Fibroblast of gingiva (primary cell): ENCODE data around the gene TREH.
"Not testable (repeated sequence)": the region's sequence is repeated elsewhere in the genome, so short reads cannot be mapped to it uniquely, and the experiment has no call there.

ENCODE experiments used
- DNase-seq: peaks from one replicate; pipeline ENCODE4 v3.0.0-alpha.2; 2011; ENCODE audit warnings: low read depth

Gene TREH

DNA sequence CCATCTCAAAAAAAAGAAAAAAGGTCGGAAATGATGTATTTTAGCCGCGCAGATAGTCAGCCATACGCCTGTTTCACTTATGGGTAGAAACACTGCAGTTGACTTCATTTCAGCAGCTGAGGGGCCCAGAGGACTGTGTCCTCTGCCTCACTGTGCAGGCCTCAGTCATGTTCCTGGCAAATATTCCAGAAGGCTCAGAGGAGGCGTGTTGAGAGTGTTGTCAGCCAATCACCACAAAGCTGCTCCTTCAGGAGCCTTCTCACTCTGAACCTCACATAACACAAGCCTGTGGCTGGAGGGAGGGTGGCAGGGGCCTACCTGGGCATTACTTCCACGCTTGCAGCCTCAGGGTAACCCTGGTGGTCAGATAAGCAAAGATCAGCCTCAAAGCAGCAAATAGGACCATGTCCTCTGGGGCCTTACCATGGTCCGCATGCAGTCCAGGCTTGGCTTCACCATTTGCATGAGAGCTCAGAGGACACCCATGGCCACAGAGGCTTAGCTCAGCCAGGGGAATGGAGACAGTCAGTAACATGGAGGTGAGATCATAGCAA, 17.3 kb upstream of the TREH start:
- DNase-seq = no peak

DNA sequence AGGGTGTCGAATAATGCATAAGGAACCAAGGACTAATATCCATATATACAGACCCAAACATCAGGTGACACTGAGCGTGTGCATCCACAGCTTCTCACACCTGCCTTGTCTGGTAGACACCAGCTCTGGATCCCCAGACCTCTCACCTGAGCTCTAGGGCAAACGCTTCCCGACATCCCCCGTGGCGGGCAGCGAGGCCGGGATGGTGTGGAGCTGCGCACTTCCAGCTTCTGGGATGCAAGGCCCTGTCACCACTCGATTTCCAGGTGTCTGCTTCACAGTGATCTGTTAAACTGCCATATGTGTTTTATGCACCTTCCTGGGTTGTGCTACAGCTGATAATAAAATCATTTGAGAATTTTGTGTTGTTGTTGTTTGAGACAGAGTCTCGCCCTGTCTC, 15.3 kb upstream of the TREH start:
- no peak for DNase-seq

DNA sequence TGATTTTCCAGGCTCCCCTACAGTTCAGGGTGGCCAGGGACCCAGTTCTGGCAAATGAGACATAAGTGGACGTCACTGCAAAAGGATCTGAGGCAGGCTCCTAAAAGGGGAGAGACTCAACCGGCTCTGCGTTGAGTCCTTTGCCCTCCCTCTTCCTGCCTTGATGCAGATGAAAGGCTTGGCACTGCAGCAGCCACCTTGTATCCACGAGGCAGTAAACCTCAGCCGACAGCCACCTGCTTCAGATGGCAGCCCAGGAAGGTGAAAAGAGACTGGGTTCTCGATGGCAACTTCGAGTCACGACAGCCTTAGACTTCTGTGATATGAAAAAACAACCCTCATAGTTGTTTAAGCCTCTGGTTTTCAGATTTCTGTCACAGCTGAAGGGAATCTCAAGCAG, 14.7 kb upstream of the TREH start:
- no peak for DNase-seq

DNA sequence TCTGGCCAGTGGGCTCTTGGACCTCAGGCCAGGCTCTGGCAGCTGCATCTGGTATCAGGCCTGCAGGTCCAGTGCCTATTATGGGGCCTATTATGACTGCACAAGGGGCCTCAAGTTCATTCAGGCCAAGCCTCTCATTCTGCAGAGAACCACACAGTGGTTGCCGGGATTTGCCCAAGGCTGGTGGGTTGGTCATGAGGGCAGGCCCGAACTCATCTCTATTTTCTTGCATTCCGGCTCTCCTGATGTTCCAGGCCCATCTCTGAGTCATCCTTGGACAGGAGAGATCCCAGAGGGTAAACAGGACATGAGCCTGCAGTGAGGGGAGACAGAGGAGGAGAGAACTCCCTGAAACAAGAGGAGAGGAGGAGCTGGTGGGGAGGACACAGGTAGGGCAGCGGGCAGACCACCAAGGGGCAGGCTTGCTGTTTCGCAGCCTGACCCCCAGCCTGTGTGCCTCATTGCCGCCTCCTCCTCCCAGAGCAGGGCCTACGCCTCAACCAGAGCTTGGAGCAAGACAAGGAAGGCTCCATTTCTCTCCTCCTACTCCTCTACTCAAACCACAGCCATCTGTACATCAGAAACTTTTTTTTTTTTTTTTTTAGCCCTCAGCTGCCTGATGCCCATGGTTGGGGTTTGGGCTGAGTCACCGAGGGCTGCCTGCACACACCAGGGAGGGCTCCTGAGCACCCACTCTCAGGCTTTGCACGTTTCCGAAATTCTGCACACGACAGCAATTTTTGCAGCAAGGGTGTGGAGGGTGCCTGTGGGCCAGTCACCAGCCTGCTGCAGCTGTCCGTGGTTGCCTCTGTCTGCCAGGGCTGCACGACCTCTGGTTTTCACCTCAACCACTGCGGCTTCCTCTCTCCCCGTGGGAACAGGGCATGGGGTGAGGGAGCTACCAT, 12.7 kb upstream of the TREH start:
- DNase-seq = no peak

DNA sequence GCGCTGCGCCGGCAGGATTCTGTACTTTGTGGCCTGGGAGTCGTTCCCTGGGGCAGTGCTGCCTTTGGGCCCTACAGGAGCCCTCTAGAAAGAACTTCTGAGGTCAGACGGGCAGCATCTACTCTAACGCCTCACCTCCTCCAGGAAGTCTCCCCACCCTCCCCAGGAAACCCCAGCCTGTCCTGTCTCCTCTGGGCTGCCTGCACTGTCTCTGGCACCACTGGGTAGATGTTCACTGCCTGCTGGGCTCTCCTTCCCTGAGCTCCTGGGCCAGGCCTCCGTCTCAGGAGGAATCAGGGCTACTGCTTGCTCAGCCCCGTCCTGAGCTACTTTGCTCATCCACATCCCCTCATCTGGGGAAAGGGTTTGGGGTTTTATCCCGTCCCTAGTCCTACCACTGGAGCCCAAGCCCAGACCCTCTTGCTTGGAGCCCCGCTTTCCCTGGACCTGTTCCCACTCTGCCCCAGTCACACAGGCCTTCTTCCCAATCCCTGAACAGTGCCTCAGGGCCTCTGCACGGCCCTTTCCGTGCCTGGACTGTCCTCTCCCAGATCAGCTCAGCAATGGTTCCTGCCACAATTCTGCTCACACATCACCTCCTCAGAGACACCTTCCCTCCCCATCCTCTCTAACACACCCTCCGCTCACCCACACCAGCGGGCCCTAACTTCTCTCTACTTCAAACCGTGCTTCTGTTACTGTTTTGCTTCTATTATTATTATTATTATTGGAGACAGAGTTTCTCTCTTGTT, 11.3 kb upstream of the TREH start:
- DNase-seq = no peak

DNA sequence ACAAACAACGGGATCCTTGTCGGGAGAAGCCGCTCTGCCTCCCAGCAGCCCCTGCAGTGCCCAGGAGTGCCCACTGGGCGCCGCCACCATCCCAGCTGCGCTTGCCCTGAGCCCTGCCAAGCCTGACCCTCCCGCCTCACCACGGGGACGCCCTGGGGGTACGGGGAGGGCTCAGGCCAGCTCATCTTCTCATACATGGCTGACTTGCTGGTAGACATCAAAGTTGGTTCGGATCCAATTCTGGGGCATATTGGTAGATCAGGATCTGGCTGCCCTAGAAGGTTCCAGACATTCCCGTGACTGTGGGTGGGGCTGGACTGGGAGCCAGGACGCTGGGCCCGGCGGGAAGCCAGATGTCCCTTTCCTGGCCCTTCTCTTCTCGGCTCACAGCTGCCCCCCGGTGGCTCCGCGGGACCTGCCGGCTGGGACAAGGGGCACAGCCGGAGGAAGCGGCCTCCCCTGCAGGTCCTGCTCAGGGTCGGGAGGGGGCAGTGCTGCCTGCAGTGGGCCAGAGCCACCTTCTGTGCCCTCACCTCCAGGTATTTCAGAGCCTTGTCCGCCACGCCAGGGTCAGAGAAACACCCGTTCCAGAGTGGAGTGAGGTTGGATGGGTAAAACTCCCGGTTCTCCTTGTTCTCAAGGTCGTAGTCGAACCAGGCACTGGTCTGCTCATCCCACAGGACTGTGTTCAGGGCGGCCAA, 10.6 kb upstream of the TREH start:
- DNase-seq = peak; percentile 93

DNA sequence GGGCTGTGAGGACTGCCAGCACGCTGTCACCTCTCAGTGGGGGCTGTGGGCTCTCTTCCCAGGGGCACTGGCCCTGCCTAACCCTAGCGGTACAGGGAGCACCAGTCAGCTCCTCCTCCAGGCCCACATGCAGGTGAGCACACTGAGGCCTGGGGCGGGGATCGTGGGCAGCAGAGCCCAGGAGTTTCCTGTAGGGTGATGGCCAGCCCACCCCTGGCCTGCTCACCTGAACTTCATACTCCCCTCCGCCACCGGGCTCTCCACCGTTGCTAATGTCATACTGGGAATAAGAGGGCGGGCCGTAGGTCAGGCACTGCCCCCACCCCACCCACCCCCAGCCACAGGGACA, 10.0 kb upstream of the TREH start:
- DNase-seq = no peak

DNA sequence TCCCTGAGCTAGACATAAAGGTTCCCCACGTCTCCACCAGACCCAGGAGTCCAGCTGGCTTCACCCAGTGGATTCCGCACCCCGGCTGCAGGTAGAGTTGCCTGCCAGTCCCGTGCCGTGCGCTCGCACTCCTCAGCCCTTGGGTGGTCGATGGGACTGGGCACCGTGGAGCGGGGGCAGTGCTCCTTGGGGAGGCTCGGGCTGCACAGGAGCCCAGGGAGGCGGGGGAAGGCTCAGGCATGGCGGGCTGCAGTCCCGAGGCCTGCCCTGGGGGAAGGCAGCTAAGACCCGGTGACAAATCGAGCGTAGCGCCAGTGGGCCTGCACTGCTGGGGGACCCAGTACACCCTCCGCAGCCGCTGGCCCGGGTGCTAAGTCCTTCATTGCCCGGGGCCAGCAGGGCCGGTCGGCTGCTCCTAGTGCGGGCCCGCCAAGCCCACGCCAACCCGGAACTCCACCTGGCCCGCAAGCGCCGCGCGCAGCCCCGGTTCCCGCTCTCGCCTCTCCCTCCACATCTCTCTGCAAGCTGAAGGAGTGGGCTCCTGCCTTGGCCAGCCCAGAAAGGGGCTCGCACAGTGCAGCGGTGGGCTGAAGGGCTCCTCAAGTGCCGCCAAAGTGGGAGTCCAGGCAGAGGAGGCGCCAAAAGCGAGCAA, 9.5 kb upstream of the TREH start:
- no peak for DNase-seq

DNA sequence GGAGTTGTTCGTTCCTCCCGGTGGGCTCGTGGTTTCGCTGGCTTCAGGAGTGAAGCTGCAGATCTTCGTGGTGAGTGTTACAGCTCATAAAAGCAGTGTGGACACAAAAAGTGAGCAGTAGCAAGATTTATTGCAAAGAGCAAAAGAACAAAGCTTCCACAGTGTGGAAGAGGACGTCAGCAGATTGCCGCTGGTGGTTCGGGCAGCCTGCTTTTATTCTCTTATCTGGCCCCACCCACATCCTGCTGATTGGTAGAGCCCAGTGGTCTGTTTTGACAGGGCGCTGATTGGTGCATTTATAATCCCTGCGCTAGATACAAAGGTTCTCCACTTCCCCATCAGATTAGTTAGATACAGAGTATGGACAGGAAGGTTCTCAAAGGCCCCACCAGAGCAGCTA, 8.9 kb upstream of the TREH start:
- not testable (repeated sequence) for DNase-seq

DNA sequence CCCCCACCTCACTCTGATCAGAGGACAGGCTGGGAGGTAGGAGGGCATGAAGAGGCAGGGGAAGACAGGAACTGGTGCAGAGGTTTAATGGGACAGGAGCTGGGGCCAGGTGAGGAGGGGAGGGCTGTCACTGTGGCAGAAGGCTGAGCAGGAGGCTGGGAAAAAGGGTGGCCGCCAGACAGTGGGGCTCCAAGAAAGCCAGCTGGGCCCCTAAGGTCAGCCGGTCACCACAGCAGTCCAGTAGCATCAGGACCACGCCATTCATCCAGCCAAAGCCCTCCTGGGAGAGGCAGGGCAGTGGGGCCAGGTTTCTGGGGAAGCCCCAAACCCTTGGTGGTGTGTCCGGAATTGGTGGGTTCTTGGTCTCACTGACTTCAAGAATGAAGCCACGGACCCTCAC, 8.5 kb upstream of the TREH start:
- no peak for DNase-seq

DNA sequence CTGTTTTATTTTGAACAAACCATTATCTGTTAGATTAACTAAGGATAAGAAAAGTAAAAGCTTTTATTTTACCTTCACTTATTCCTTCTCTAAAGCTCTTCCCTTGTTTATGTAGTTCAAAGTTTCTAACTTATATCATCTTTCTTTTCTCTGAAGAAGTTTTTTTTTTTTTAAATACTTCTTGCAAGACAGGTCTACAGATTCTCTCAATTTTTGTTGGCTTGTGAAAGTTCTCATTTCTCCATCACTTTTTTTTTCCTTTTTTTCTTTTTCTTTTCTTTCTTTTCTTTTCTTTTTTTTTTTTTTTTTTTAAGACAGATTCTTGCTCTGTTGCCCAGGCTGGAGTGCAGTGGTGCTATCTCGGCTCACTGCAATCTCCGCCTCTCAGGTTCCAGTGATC, 4.7 kb upstream of the TREH start:
- no peak for DNase-seq

DNA sequence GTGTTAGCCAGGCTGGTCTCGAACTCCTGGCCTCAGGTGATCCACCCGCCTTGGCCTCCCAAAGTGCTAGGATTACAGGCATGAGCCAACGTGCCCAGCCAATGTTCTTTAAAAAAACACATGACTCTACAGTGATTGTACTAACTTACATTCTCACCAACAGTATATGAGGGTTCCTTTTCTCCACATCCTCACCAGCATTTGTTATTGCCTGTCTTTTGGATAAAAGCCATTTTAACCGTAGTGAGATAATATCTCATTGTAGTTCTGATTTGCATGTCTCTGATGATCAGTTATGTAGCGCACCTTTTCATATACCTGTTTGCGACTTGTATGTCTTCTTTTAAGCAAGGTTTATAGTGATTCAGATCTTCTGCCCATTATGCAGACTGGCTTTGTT, 3.5 kb upstream of the TREH start:
- not testable (repeated sequence) for DNase-seq

DNA sequence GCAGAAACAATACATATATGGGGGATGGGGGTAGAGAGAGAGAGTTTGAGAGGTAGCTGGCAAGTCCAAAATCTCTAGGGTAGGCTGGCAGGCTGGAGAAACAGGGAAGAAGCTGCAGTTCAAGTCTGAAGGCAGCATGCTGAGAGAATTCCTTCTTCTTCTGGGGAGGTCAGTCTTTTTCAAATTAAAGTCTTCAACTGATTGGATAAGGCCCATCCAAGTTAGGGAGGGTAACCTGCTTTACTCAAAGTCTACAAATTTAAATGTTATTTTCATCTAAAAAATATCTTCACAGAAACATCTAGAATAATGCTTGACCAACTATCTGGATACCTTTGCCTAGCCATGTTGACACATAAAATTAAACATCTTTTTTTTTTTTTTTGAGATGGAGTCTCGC, 2.9 kb upstream of the TREH start:
- no peak for DNase-seq

DNA sequence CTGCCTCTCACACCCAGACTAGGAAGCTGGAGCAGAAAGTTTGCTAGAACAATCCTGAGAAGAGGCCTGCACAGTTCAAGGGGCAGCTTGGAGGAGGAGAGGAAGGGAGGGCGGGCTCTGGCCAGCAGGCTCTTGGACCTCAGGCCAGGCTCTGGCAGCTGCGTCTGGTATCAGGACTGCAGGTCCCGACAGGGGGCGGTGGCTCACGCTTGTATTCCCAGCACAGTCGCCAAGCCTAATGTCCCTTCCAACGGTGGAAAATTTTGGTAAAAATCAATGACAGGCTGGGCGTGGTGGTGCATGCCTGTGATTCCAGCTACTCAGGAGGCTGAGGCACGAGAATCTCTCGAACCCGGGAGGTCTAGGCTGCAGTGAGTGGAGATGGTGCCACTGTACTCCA, 542 bp downstream of the TREH start:
- not testable (repeated sequence) for DNase-seq

DNA sequence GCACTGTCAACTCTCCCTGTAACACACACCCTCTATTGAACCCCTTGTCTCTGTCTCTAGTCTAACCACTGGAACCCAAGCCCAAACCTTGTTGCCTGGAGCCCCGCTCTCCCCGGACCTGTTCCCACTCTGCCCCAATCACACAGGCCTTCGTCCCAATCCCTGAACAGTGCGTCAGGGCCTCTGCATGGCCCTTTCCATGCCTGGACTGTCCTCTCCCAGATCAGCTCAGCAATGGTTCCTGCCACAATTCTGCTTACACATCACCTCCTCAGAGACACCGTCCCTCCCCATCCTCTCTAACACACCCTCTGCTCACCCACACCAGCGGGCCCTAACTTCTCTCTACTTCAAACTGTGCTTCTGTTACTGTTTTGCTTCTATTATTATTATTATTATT, 1.5 kb downstream of the TREH start:
- no peak for DNase-seq

DNA sequence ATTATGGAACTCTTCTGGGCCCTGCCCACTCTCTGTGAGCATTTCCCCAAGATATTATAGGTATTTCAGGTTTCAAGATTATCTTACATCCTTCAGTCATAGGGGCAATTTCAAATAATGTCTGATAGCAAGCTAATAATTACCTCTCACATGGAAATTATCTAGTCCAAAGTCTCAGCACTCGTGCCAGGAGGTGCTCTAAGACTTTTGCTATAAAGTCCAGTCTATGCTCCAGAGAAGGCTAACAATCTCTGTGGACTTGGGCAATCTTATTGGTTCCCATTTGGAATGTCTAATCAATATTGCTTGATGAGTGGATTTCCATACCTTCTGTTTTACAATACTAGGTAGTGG, 5.4 kb downstream of the TREH start:
- no peak for DNase-seq

DNA sequence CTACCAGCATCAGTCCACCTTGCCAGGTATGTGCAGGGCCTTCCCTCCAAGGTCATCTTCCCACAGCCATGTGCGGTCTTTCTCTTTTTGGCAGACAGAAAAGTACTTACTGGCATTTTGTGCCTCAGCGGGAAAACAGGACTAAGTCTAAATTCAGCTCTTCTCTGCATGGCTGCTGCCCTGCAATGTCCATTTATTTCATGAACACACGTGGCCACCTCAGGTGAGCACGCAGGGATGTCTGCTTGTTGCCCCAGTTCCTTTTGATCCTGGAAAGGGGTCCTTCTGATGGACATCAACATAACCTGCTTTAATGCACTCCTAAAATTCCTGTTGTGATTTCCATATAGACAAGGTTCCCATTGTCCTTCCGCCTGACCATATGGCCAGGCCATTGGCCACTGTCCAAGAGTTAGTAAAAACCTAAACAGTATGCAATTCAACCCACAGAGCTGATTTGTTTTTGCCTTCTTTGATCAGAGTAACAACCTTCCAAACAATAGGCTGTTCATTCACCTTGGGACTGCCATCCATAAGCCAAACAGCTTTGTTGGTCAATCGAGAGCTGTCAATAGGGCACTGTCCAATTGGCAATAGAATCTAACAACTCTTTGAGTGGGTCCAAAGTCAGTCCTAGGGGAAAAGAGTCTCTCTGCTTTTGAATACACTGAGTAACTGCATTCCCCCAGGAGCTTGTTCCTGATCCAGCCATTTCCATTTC, 5.9 kb downstream of the TREH start:
- DNase-seq = no peak

DNA sequence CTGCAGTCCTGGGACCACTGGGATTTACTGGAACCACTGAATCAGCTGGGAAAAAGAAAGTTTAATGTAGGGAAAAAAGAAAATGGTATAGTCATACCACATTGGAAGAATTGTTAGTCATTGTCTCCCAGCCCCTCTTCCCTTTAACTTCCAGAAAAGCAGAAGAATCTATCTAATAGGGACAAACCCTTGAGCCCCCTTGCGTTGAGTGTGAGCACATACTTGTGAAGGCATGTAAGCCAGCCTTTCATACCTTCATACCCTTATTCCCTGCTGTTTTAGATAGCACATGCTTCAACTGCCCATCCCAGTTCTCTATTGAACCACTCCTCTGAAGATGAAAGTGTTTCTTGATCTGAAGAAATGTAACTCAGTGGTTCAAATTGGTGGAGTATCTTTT, 6.6 kb downstream of the TREH start:
- no peak for DNase-seq

DNA sequence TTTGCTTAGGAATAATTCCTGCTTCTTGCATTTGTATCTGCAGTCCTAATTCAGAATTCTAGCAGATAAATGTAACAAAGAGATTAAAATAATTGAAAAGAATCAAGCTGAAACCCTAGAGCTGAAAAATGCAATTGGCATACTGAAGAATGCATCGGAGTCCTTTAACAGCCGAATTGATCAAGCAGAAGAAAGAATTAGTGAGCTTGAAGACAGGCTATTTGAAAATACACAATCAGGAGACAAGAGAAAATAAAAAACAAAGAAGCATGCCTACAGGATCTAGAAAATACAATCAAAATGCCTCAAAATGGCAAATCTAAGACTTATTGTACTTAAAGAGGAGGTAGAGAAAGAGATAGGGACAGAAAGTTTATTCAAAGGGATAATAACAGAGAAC, 8.2 kb downstream of the TREH start:
- DNase-seq = no peak

DNA sequence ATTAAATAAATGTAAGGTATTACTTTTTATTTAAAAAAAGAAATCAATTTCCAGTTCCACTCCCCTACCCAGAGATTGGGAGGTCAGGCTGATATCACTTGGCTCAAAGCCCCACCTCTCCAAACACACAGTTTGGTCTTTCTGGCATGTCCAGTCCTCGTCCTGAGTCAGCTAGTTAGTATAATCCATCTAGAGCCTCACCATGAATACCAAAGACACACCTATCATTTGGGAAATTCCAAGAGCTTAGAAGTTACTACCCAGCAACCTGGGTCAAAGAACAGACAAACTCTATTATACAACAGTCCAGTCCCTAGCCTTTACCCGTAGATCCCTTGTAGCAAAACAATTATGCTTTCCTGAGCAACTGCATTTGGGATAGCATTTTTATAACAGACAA, 9.4 kb downstream of the TREH start:
- no peak for DNase-seq

DNA sequence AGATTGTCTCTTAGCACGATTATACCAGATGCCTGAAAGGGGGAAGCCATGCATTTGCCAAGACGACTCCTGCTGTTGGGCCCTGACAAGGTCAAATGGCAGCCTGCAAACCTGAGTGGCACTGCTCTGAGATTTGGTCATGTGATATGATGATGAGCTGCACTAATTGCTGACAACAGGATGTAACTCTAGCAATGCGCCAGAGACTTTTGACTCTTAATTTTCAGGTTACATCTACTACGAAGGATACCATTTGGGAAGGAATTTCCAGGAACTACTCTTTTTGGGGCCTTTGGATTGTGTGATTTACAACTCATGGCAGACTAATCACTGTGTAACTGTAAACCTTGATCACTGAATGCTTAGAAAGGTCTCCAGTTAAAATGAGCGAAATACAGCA, 13.1 kb downstream of the TREH start:
- DNase-seq = no peak

DNA sequence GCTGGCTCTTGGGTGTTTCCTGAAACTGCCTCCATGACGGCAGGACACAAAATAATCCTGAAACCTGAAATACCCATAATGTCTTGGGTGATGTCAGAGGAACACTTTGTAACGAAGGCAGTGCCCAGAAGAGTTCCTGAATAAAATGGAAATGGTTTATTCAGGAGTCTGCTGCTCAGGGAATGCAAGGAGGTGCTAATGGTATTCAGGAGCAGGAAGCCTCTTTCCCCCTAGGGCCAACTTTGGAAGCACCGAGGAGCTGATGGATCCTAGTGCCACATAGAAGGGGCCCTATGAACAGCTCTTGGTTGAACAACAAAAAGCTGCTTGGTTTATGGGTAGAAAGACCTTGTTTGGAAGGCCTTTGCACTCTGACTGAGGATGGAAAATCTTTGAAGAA, 15.5 kb downstream of the TREH start:
- DNase-seq = no peak
